Caco-2 (cell line): ENCODE results near the gene TCF7L2. TPM values are rescaled to one million over a fixed set of nuclear protein-coding genes. Genes with fewer than 3 reads are reported as not detected.

Experiments used
- BruUV-seq: library from RNA; stranded (reverse); fragments of 400-500 nt; replicated peaks from 2 replicates; lab custom pipeline; 2021; lab: Mats Ljungman, UMichigan
- CTCF ChIA-PET: fragments of 300-600 bp; sonication (Branson Sonifier 250); formaldehyde crosslinking; loops from one replicate; lab custom pipeline; 2022; ENCODE audit warnings: antibody characterized with exemption; lab: Charles Lee
- POLR2A ChIA-PET: fragments of 300-600 bp; sonication (Branson Sonifier 250); formaldehyde crosslinking; loops from one replicate; lab custom pipeline; 2022; ENCODE audit warnings: antibody characterized with exemption; lab: Charles Lee
- DNase-seq, 2 experiments: peaks; one replicate each; pipeline versions ENCODE4 v3.0.0 to v3.0.0-alpha.2; 2020 to 2022
- H3K27me3 ChIP-seq: replicated peaks from 2 replicates; pipeline ENCODE4 v1.6.0; 2011; ENCODE audit warnings: low read length; ENCODE audit not compliant: control insufficient read depth, insufficient read depth
- H3K36me3 ChIP-seq: 2 replicates; pipeline ENCODE4 v1.5.1; 2011; ENCODE audit warnings: low read length; ENCODE audit not compliant: control insufficient read depth, insufficient read depth
- H3K4me1 ChIP-seq: fragments of 250-450 bp; sonication (Bioruptor Pico); 2 replicates; pipeline ENCODE4 v1.5.1; 2020; ENCODE audit warnings: mild to moderate bottlenecking
- H3K4me3 ChIP-seq: 2 replicates; pipeline ENCODE4 v1.5.1; 2011; ENCODE audit warnings: low read depth, mild to moderate bottlenecking, control low read depth, low read length
- H3K9me3 ChIP-seq: fragments of 250-450 bp; sonication (Bioruptor Pico); 2 replicates; pipeline ENCODE4 v1.5.1; 2020; ENCODE audit warnings: mild to moderate bottlenecking, moderate library complexity
- H3K27ac Mint-ChIP-seq: one replicate; pipeline ENCODE4 v1.8.0; 2022; ENCODE audit warnings: mixed read lengths; ENCODE audit not compliant: unreplicated experiment
- H3K27me3 Mint-ChIP-seq: one replicate; pipeline ENCODE4 v1.8.0; 2022; ENCODE audit warnings: mixed read lengths; ENCODE audit not compliant: insufficient read depth, unreplicated experiment
- H3K36me3 Mint-ChIP-seq: one replicate; pipeline ENCODE4 v1.8.0; 2022; ENCODE audit warnings: mild to moderate bottlenecking, mixed read lengths; ENCODE audit not compliant: insufficient read depth, unreplicated experiment
- H3K4me1 Mint-ChIP-seq: one replicate; pipeline ENCODE4 v1.8.0; 2022; ENCODE audit warnings: low read depth, mixed read lengths; ENCODE audit not compliant: unreplicated experiment
- H3K4me3 Mint-ChIP-seq: one replicate; pipeline ENCODE4 v1.8.0; 2022; ENCODE audit warnings: mild to moderate bottlenecking, moderate library complexity, mixed read lengths; ENCODE audit not compliant: unreplicated experiment
- H3K9me3 Mint-ChIP-seq: one replicate; pipeline ENCODE4 v1.8.0; 2022; ENCODE audit warnings: mixed read lengths; ENCODE audit not compliant: unreplicated experiment
- CTCF ChIP-seq, 2 experiments: fragments of 200-600 bp in 1 of 2; IDR thresholded peaks; 1 replicate in 1 of 2; 2 replicates in 1 of 2; pipeline versions ENCODE4 v1.5.1 to v1.8.0; 2011 to 2022; ENCODE audit warnings: antibody characterized with exemption in 1 of 2, control low read depth in 1 of 2, inconsistent platforms in 1 of 2, low read depth in 1 of 2, low read length in 1 of 2, mild to moderate bottlenecking in 1 of 2, moderate library complexity in 1 of 2; ENCODE audit not compliant: insufficient read depth in 1 of 2, severe bottlenecking in 1 of 2, unreplicated experiment in 1 of 2
- intact Hi-C: fragments of 100-400 bp; cut with micrococcal nuclease; formaldehyde crosslinking; loops from one replicate; pipeline ENCODE4 v1.10.0; 2022; ENCODE audit not compliant: unreplicated experiment
- total RNA-seq: library from RNA; stranded (reverse); gene quantifications from 2 replicates; pipeline ENCODE4 v1.2.3, GENCODE V29; 2022

Gene TCF7L2
- total RNA-seq, 1 experiment from 2014 or later, result 45.4 TPM

GRCh38 chr10:113003052-113003451 lies 53.0 kb downstream of the TCF7L2 start:
- intact Hi-C loops, result no loop called here
- DNase-seq, result no peak
- no peak overlapping the region for H3K4me3 ChIP-seq
- Mint-ChIP-seq H3K4me1 (peaks cover 58% of the 10 kb centered on the region), H3K27me3 (no peaks in the 10 kb centered on the region), H3K9me3 (no peaks in the 10 kb centered on the region), H3K27ac (no peak overlapping the region), H3K4me3 (no peak overlapping the region), H3K36me3 (peaks cover 39% of the 10 kb centered on the region)
- ChIA-PET CTCF (no interaction called here), POLR2A (no interaction called here)
- no peaks in the 10 kb centered on the region; the same call in 1 of the 2 replicates for H3K36me3 ChIP-seq
- TF ChIP-seq CTCF (IDR thresholded peaks at IDR 0.05; ENCODE audit: insufficient read depth in 1 of 2, low read depth in 1 of 2, low read length in 1 of 2, severe bottlenecking in 1 of 2, unreplicated experiment in 1 of 2), result no peak
- BruUV-seq, result no TSS peak
- H3K4me1 ChIP-seq, result peaks cover 34% of the 10 kb centered on the region
- no peaks in the 10 kb centered on the region for H3K27me3 ChIP-seq
- no peaks in the 10 kb centered on the region for H3K9me3 ChIP-seq

GRCh38 chr10:113004069-113004618 lies 54.1 kb downstream of the TCF7L2 start:
- intact Hi-C loops, result no loop called here
- Mint-ChIP-seq H3K9me3 (no peaks in the 10 kb centered on the region), H3K4me3 (no peak overlapping the region), H3K36me3 (peaks cover 50% of the 10 kb centered on the region), H3K27ac (peak overlapping the region; percentile 36), H3K27me3 (no peaks in the 10 kb centered on the region), H3K4me1 (peaks cover 58% of the 10 kb centered on the region)
- no peak for DNase-seq
- Histone ChIP-seq H3K27me3 (no peaks in the 10 kb centered on the region), H3K4me3 (no peak overlapping the region), H3K4me1 (peaks cover 34% of the 10 kb centered on the region), H3K9me3 (no peaks in the 10 kb centered on the region), H3K36me3 (no peaks in the 10 kb centered on the region; the same call in 1 of the 2 replicates)
- no peak for TF ChIP-seq CTCF (IDR thresholded peaks at IDR 0.05; ENCODE audit: insufficient read depth in 1 of 2, low read depth in 1 of 2, low read length in 1 of 2, severe bottlenecking in 1 of 2, unreplicated experiment in 1 of 2)
- BruUV-seq, result no TSS peak
- ChIA-PET POLR2A (no interaction called here), CTCF (no interaction called here)

GRCh38 chr10:113005380-113005779 lies 55.3 kb downstream of the TCF7L2 start:
- Histone ChIP-seq H3K4me1 (peaks cover 34% of the 10 kb centered on the region), H3K36me3 (no peaks in the 10 kb centered on the region; the same call in 1 of the 2 replicates), H3K27me3 (no peaks in the 10 kb centered on the region), H3K4me3 (no peak overlapping the region), H3K9me3 (no peaks in the 10 kb centered on the region)
- no peak for DNase-seq
- no peak for TF ChIP-seq CTCF (IDR thresholded peaks at IDR 0.05; ENCODE audit: insufficient read depth in 1 of 2, low read depth in 1 of 2, low read length in 1 of 2, severe bottlenecking in 1 of 2, unreplicated experiment in 1 of 2)
- no peaks in the 10 kb centered on the region for H3K27me3 Mint-ChIP-seq
- H3K9me3 Mint-ChIP-seq, result no peaks in the 10 kb centered on the region
- H3K4me3 Mint-ChIP-seq, result no peak overlapping the region
- peaks cover 47% of the 10 kb centered on the region for H3K4me1 Mint-ChIP-seq
- POLR2A ChIA-PET, result no interaction called here
- CTCF ChIA-PET, result no interaction called here
- no peak overlapping the region for H3K27ac Mint-ChIP-seq
- H3K36me3 Mint-ChIP-seq, result peaks cover 59% of the 10 kb centered on the region
- no TSS peak for BruUV-seq
- intact Hi-C loops, result no loop called here
